NCI-H748 treated with DMSO at 0.1 percent for 48 hours (cell line): ENCODE results near the gene PCDHGC3.

Source experiments
- DNase-seq: peaks from one replicate; lab custom pipeline; 2025; lab: John Stamatoyannopoulos, UW

The PCDHGC3 gene

GRCh38 chr5:141523991-141524390 lies 48.2 kb downstream of the PCDHGC3 start:
- no peak for DNase-seq

GRCh38 chr5:141524604-141525597 lies 49.1 kb downstream of the PCDHGC3 start:
- DNase-seq = peak; percentile 82

- DNase-seq = no peak
Measured at GRCh38 chr5:141525653-141526052, 49.9 kb downstream of the PCDHGC3 start.

- DNase-seq = no peak
Measured at GRCh38 chr5:141527426-141527825, 51.7 kb downstream of the PCDHGC3 start.
